ENCODE measurements around the gene PDK1. TPM values are rescaled to one million over a fixed set of nuclear protein-coding genes. Genes with fewer than 3 reads are reported as not detected.
"Not testable (repeated sequence)": the region's sequence is repeated elsewhere in the genome, so short reads cannot be mapped to it uniquely, and the experiment has no call there.

PDK1 gene
- total RNA-seq, 2 experiments from 2014 or later = 36.1 to 49.1 TPM

- no peak overlapping the region for H3K27ac Mint-ChIP-seq
- no peak for DNase-seq
- H3K36me3 Mint-ChIP-seq (ENCODE audit: low read depth) = peaks cover 46% of the 10 kb centered on the region
- no peaks in the 10 kb centered on the region for H3K27me3 Mint-ChIP-seq
- H3K4me1 Mint-ChIP-seq = no peaks in the 10 kb centered on the region
- CTCF ChIA-PET = no interaction called here
- POLR2A ChIA-PET = no interaction called here
- H3K9me3 Mint-ChIP-seq = peaks cover 52% of the 10 kb centered on the region
- H3K4me3 Mint-ChIP-seq = no peak overlapping the region
Measured at GRCh38 chr2:172535119-172535518, 20.8 kb upstream of the PDK1 start.

- DNase-seq, CTCF ChIA-PET, POLR2A ChIA-PET, H3K4me3 Mint-ChIP-seq, H3K27me3 Mint-ChIP-seq, H3K27ac Mint-ChIP-seq, H3K4me1 Mint-ChIP-seq: not testable (repeated sequence)
- Mint-ChIP-seq H3K36me3 (ENCODE audit: low read depth) (peaks cover 36% of the 10 kb centered on the region), H3K9me3 (peaks cover 54% of the 10 kb centered on the region)
Measured at GRCh38 chr2:172537851-172538250, 18.0 kb upstream of the PDK1 start.

GRCh38 chr2:172539767-172540166 is 16.1 kb upstream of the PDK1 start:
- H3K4me1 Mint-ChIP-seq = no peaks in the 10 kb centered on the region
- H3K27ac Mint-ChIP-seq = no peak overlapping the region
- no peak for DNase-seq
- peaks cover 57% of the 10 kb centered on the region for H3K9me3 Mint-ChIP-seq
- ChIA-PET POLR2A (interaction anchor here (0.7 kb wide), 1 partner anchor 64 kb away, joined by 5 read pairs; no protein-coding TSS in a partner anchor), CTCF (no interaction called here)
- no peak overlapping the region for H3K4me3 Mint-ChIP-seq
- peaks cover 38% of the 10 kb centered on the region for H3K36me3 Mint-ChIP-seq (ENCODE audit: low read depth)
- H3K27me3 Mint-ChIP-seq = no peaks in the 10 kb centered on the region

GRCh38 chr2:172540421-172540820 is 15.5 kb upstream of the PDK1 start:
- DNase-seq = no peak
- H3K4me3 Mint-ChIP-seq = no peak overlapping the region
- peaks cover 54% of the 10 kb centered on the region for H3K9me3 Mint-ChIP-seq
- ChIA-PET POLR2A (interaction anchor here (0.6 kb wide), 1 partner anchor 32 kb away, joined by 5 read pairs; no protein-coding TSS in a partner anchor), CTCF (no interaction called here)
- H3K27me3 Mint-ChIP-seq = no peaks in the 10 kb centered on the region
- peaks cover 37% of the 10 kb centered on the region for H3K36me3 Mint-ChIP-seq (ENCODE audit: low read depth)
- H3K27ac Mint-ChIP-seq = no peak overlapping the region
- no peaks in the 10 kb centered on the region for H3K4me1 Mint-ChIP-seq

- Mint-ChIP-seq H3K4me1 (peaks cover 18% of the 10 kb centered on the region), H3K27me3 (peaks cover 1% of the 10 kb centered on the region), H3K36me3 (ENCODE audit: low read depth) (peaks cover 64% of the 10 kb centered on the region), H3K27ac (no peak overlapping the region), H3K4me3 (no peak overlapping the region), H3K9me3 (peaks cover 55% of the 10 kb centered on the region)
- no peak for DNase-seq
- ChIA-PET POLR2A (no interaction called here), CTCF (no interaction called here)
Measured at GRCh38 chr2:172545408-172546075, 10.3 kb upstream of the PDK1 start.

- POLR2A ChIA-PET = no interaction called here
- H3K4me1 Mint-ChIP-seq = peaks cover 39% of the 10 kb centered on the region
- peaks cover 31% of the 10 kb centered on the region for H3K9me3 Mint-ChIP-seq
- CTCF ChIA-PET = no interaction called here
- H3K27me3 Mint-ChIP-seq = peaks cover 23% of the 10 kb centered on the region
- no peak overlapping the region for H3K27ac Mint-ChIP-seq
- peaks cover 67% of the 10 kb centered on the region for H3K36me3 Mint-ChIP-seq (ENCODE audit: low read depth)
- no peak overlapping the region for H3K4me3 Mint-ChIP-seq
- no peak for DNase-seq
Measured at GRCh38 chr2:172549131-172549530, 6.8 kb upstream of the PDK1 start.

- CTCF ChIA-PET, H3K27ac Mint-ChIP-seq, POLR2A ChIA-PET: not testable (repeated sequence)
- Mint-ChIP-seq H3K36me3 (ENCODE audit: low read depth) (peaks cover 68% of the 10 kb centered on the region), H3K4me1 (peaks cover 44% of the 10 kb centered on the region), H3K27me3 (peaks cover 27% of the 10 kb centered on the region), H3K9me3 (peaks cover 26% of the 10 kb centered on the region), H3K4me3 (peak overlapping the region; percentile 20)
- peak; percentile 51 for DNase-seq
Measured at GRCh38 chr2:172549802-172550201, 6.1 kb upstream of the PDK1 start.

GRCh38 chr2:172550419-172550818 is 5.5 kb upstream of the PDK1 start:
- peaks cover 67% of the 10 kb centered on the region for H3K36me3 Mint-ChIP-seq (ENCODE audit: low read depth)

GRCh38 chr2:172551271-172551670 is 4.6 kb upstream of the PDK1 start:
- H3K27me3 Mint-ChIP-seq = peaks cover 28% of the 10 kb centered on the region
- no peak overlapping the region for H3K4me3 Mint-ChIP-seq
- DNase-seq = no peak
- peaks cover 48% of the 10 kb centered on the region for H3K4me1 Mint-ChIP-seq
- ChIA-PET CTCF (no interaction called here), POLR2A (no interaction called here)
- H3K36me3 Mint-ChIP-seq (ENCODE audit: low read depth) = peaks cover 62% of the 10 kb centered on the region
- H3K27ac Mint-ChIP-seq = no peak overlapping the region
- peaks cover 18% of the 10 kb centered on the region for H3K9me3 Mint-ChIP-seq

More at GRCh38 chr2:172550419-172550818, 5.5 kb upstream of the PDK1 start:
- peak overlapping the region; percentile 20 for H3K4me3 Mint-ChIP-seq
- peaks cover 23% of the 10 kb centered on the region for H3K9me3 Mint-ChIP-seq
- no peak overlapping the region for H3K27ac Mint-ChIP-seq
- no peak for DNase-seq
- ChIA-PET POLR2A (no interaction called here), CTCF (no interaction called here)
- peaks cover 28% of the 10 kb centered on the region for H3K27me3 Mint-ChIP-seq
- H3K4me1 Mint-ChIP-seq = peaks cover 48% of the 10 kb centered on the region

- ChIA-PET CTCF (interaction anchor here (1.0 to 1.2 kb wide), 3 partner anchors 10 to 470 kb away, joined by 3 read pairs; no protein-coding TSS in a partner anchor), POLR2A (no interaction called here)
- Mint-ChIP-seq H3K4me3 (no peak overlapping the region), H3K27ac (no peak overlapping the region), H3K36me3 (ENCODE audit: low read depth) (peaks cover 51% of the 10 kb centered on the region), H3K9me3 (peaks cover 11% of the 10 kb centered on the region), H3K27me3 (peaks cover 28% of the 10 kb centered on the region), H3K4me1 (peaks cover 58% of the 10 kb centered on the region)
- no peak for DNase-seq
Measured at GRCh38 chr2:172552547-172553291, 3.2 kb upstream of the PDK1 start.

GRCh38 chr2:172554352-172555271 is 1.3 kb upstream of the PDK1 start:
- Mint-ChIP-seq H3K36me3 (ENCODE audit: low read depth) (peaks cover 42% of the 10 kb centered on the region), H3K27ac (peak overlapping the region; percentile 82), H3K27me3 (peaks cover 28% of the 10 kb centered on the region), H3K4me1 (peaks cover 62% of the 10 kb centered on the region), H3K4me3 (peak overlapping the region; percentile 83), H3K9me3 (no peaks in the 10 kb centered on the region)
- ChIA-PET POLR2A (no interaction called here), CTCF (interaction anchor here (0.8 kb wide), 1 partner anchor 17 kb away, joined by 3 read pairs; no protein-coding TSS in a partner anchor)
- no peak for DNase-seq

GRCh38 chr2:172555272-172555521 is 693 bp upstream of the PDK1 start:
- peaks cover 38% of the 10 kb centered on the region for H3K36me3 Mint-ChIP-seq (ENCODE audit: low read depth)
- peaks cover 28% of the 10 kb centered on the region for H3K27me3 Mint-ChIP-seq
- H3K4me3 Mint-ChIP-seq = peak overlapping the region; percentile 83
- no peak for DNase-seq
- POLR2A ChIA-PET = no interaction called here
- peaks cover 56% of the 10 kb centered on the region for H3K4me1 Mint-ChIP-seq
- CTCF ChIA-PET = no interaction called here
- peak overlapping the region; percentile 93 for H3K27ac Mint-ChIP-seq
- H3K9me3 Mint-ChIP-seq = no peaks in the 10 kb centered on the region

Data from activated CD4-positive, alpha-beta T cell treated with anti-CD3 and anti-CD28 coated beads, Interleukin-2, amount 10 ng/mL, durations not matched to agents 7 days and 5 days (primary cell).